AG09309 (cell line): Measurements from ENCODE around the gene PNMA8A.
A peak's percentile ranks its signal among the peaks of the same experiment; 100 is the strongest.

Experiments
- DNase-seq: peaks from one replicate; pipeline ENCODE4 v3.0.0-alpha.2; 2010; ENCODE audit warnings: low read depth
- H3K4me3 ChIP-seq: 2 replicates; pipeline ENCODE4 v1.5.1; 2011; ENCODE audit warnings: mild to moderate bottlenecking, low read depth, low read length, moderate library complexity; ENCODE audit not compliant: control insufficient read depth
- CTCF ChIP-seq: IDR thresholded peaks from 2 replicates; pipeline ENCODE4 v1.5.1; 2011; ENCODE audit warnings: mild to moderate bottlenecking, low read depth, low read length, inconsistent platforms; ENCODE audit not compliant: insufficient read depth, control insufficient read depth; ENCODE audit errors: missing control alignments

PNMA8A gene

GRCh38 chr19:46487178-46487801 lies 15.9 kb upstream of the PNMA8A start:
- peak overlapping the region; percentile 2 for H3K4me3 ChIP-seq
- no peak for TF ChIP-seq CTCF
- no peak for DNase-seq

GRCh38 chr19:46486358-46486757 lies 15.0 kb upstream of the PNMA8A start:
- TF ChIP-seq CTCF: no peak
- H3K4me3 ChIP-seq: no peak overlapping the region
- DNase-seq: no peak

- no peak overlapping the region for H3K4me3 ChIP-seq
- no peak for DNase-seq
- TF ChIP-seq CTCF: no peak
Measured at GRCh38 chr19:46484656-46485055, 13.3 kb upstream of the PNMA8A start.

- no peak overlapping the region for H3K4me3 ChIP-seq
- TF ChIP-seq CTCF: no peak
- no peak for DNase-seq
Measured at GRCh38 chr19:46482631-46483030, 11.3 kb upstream of the PNMA8A start.

GRCh38 chr19:46481947-46482346 lies 10.6 kb upstream of the PNMA8A start:
- H3K4me3 ChIP-seq: no peak overlapping the region
- no peak for DNase-seq
- no peak for TF ChIP-seq CTCF

GRCh38 chr19:46481223-46481848 lies 10.0 kb upstream of the PNMA8A start:
- DNase-seq: no peak
- TF ChIP-seq CTCF: no peak
- no peak overlapping the region for H3K4me3 ChIP-seq

- no peak overlapping the region for H3K4me3 ChIP-seq
- TF ChIP-seq CTCF: no peak
- no peak for DNase-seq
Measured at GRCh38 chr19:46480415-46480814, 9.1 kb upstream of the PNMA8A start.
